Measurements from ENCODE around the gene TMEM164. TPM values are rescaled to one million over a fixed set of nuclear protein-coding genes. Genes with fewer than 3 reads are reported as not detected.

The TMEM164 gene
- polyA plus RNA-seq, 1 donor (not counting 4 experiments of a cell fraction or from before 2014, with no cell fraction given): 15.3 TPM

DNA sequence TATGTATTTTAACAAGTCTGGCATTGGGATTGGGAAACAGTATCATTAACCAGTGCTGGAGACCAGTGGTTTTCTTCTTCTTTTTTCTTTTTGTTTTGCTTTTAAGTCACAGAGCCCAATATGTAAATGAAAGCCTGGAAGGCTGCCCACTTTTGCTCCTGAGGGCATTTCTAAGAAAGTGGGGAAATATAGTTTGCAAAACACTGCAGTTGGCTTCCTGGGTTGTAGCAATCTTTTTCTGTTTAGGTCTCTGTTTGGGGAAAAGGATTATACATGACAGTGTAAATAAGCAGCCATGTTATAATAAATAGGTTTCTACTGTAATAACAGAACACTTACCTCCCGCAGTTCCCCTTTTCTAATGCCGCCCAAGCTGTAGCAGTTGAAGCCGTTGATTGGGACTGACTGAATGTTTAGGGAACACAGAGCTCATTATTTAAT is 105.5 kb downstream of the TMEM164 start:
- Histone ChIP-seq H3K9ac (ENCODE audit: control insufficient read depth, extremely low read depth, insufficient read depth, low read length) (no peak overlapping the region), H4K20me1 (ENCODE audit: control insufficient read depth, extremely low read depth, insufficient read depth, low read length) (no peaks in the 10 kb centered on the region), H3K36me3 (ENCODE audit: control insufficient read depth in 2 of 2, extremely low read depth in 1 of 2, insufficient read depth in 2 of 2, low read length in 2 of 2) (no peaks in the 10 kb centered on the region), H3K27me3 (ENCODE audit: control insufficient read depth, extremely low read depth, insufficient read depth, low read length) (peaks cover 5% of the 10 kb centered on the region), H3K27ac (ENCODE audit: control insufficient read depth, insufficient read depth, low read length) (no peak overlapping the region), H3K4me2 (ENCODE audit: control insufficient read depth, extremely low read depth, insufficient read depth, low read depth, low read length) (no peak overlapping the region), H3K4me3 (ENCODE audit: control insufficient read depth in 2 of 3, extremely low read depth in 1 of 3, insufficient read depth in 2 of 3, low read depth in 1 of 3, low read length in 3 of 3) (no peak overlapping the region), H3K9me1 (ENCODE audit: control insufficient read depth, extremely low read depth, insufficient read depth, low read length) (no peaks in the 10 kb centered on the region), H3K9me3 (ENCODE audit: control insufficient read depth, low read depth, low read length) (no peaks in the 10 kb centered on the region), H3K4me1 (ENCODE audit: control insufficient read depth, extremely low read depth, insufficient read depth, low read length) (no peaks in the 10 kb centered on the region), H3K79me2 (ENCODE audit: control insufficient read depth, insufficient read depth, low read length) (no peaks in the 10 kb centered on the region), H2AFZ (ENCODE audit: control insufficient read depth, low read length) (no peak overlapping the region)
- DNase-seq (ENCODE audit: low read depth, low spot score): no peak
- FAIRE-seq: no peak
- dilution Hi-C loops (cut with MboI; ENCODE audit: extremely low pct_ligation_motif_present, low sequenced_read_pairs): no loop called here
- TF ChIP-seq, protein P1, sequence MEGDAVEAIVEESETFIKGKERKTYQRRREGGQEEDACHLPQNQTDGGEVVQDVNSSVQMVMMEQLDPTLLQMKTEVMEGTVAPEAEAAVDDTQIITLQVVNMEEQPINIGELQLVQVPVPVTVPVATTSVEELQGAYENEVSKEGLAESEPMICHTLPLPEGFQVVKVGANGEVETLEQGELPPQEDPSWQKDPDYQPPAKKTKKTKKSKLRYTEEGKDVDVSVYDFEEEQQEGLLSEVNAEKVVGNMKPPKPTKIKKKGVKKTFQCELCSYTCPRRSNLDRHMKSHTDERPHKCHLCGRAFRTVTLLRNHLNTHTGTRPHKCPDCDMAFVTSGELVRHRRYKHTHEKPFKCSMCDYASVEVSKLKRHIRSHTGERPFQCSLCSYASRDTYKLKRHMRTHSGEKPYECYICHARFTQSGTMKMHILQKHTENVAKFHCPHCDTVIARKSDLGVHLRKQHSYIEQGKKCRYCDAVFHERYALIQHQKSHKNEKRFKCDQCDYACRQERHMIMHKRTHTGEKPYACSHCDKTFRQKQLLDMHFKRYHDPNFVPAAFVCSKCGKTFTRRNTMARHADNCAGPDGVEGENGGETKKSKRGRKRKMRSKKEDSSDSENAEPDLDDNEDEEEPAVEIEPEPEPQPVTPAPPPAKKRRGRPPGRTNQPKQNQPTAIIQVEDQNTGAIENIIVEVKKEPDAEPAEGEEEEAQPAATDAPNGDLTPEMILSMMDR (optimal IDR thresholded peaks at IDR 0.05 in 1 of 3, IDR thresholded peaks at IDR 0.05 in 1 of 3, conservative IDR thresholded peaks at IDR 0.05 in 1 of 3; ENCODE audit: extremely low read depth in 1 of 3, insufficient read depth in 2 of 3, low read length in 3 of 3): no peak
- TF ChIP-seq EZH2 (IDR thresholded peaks at IDR 0.05; ENCODE audit: low read length): no peak

DNA sequence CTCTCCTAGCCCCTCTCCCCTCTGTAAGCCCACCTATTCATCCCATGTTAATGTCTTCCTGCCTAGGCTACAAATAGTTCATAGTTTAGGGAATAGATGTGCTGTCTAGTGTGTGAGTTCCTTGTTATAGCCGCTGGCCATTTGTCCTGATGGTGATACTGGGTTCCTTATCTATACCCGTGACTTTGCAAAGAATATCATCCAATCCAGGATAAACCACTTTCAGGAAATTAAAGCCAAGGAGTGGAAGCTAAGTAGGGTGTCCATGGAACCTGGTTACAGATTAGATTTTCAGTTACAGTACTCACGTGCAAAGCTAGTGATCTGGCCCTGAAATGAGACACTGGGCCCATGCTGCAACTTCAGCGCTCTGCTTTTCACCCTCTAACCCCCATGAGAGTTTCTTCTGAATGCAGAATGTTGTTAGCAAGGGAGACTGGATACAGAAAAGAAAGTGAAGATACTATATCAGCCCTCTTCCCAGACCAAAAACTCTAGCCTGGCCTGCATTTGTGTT is 111.4 kb downstream of the TMEM164 start:
- TF ChIP-seq, protein P1 (optimal IDR thresholded peaks at IDR 0.05 in 1 of 3, IDR thresholded peaks at IDR 0.05 in 1 of 3, conservative IDR thresholded peaks at IDR 0.05 in 1 of 3; ENCODE audit: extremely low read depth in 1 of 3, insufficient read depth in 2 of 3, low read length in 3 of 3): no peak
- no peak for TF ChIP-seq EZH2 (IDR thresholded peaks at IDR 0.05; ENCODE audit: low read length)
- no peaks in the 10 kb centered on the region for H3K4me1 ChIP-seq (ENCODE audit: control insufficient read depth, extremely low read depth, insufficient read depth, low read length)
- no peak overlapping the region for H3K4me2 ChIP-seq (ENCODE audit: control insufficient read depth, extremely low read depth, insufficient read depth, low read depth, low read length)
- H3K36me3 ChIP-seq (ENCODE audit: control insufficient read depth in 2 of 2, extremely low read depth in 1 of 2, insufficient read depth in 2 of 2, low read length in 2 of 2): no peaks in the 10 kb centered on the region
- H4K20me1 ChIP-seq (ENCODE audit: control insufficient read depth, extremely low read depth, insufficient read depth, low read length): no peaks in the 10 kb centered on the region
- no peak overlapping the region for H3K4me3 ChIP-seq (ENCODE audit: control insufficient read depth in 2 of 3, extremely low read depth in 1 of 3, insufficient read depth in 2 of 3, low read depth in 1 of 3, low read length in 3 of 3)
- H3K79me2 ChIP-seq (ENCODE audit: control insufficient read depth, insufficient read depth, low read length): no peaks in the 10 kb centered on the region
- dilution Hi-C loops (cut with MboI; ENCODE audit: extremely low pct_ligation_motif_present, low sequenced_read_pairs): no loop called here
- H2AFZ ChIP-seq (ENCODE audit: control insufficient read depth, low read length): no peak overlapping the region
- no peak for DNase-seq (ENCODE audit: low read depth, low spot score)
- no peak overlapping the region for H3K9ac ChIP-seq (ENCODE audit: control insufficient read depth, extremely low read depth, insufficient read depth, low read length)
- no peak overlapping the region for H3K27ac ChIP-seq (ENCODE audit: control insufficient read depth, insufficient read depth, low read length)
- no peaks in the 10 kb centered on the region for H3K9me1 ChIP-seq (ENCODE audit: control insufficient read depth, extremely low read depth, insufficient read depth, low read length)
- FAIRE-seq: no peak
- H3K9me3 ChIP-seq (ENCODE audit: control insufficient read depth, low read depth, low read length): no peaks in the 10 kb centered on the region
- peaks cover 5% of the 10 kb centered on the region for H3K27me3 ChIP-seq (ENCODE audit: control insufficient read depth, extremely low read depth, insufficient read depth, low read length)
